ENCODE data around the gene ERV3-1.
"Not testable (repeated sequence)": the region's sequence is repeated elsewhere in the genome, so short reads cannot be mapped to it uniquely, and the experiment has no call there.

Gene ERV3-1

GRCh38 chr7:65001291-65001814 lies 5.1 kb downstream of the ERV3-1 start:
- no peak for DNase-seq (ENCODE audit: low read depth in 2 of 2)

- DNase-seq (ENCODE audit: low read depth in 2 of 2): no peak
Measured at GRCh38 chr7:64999165-65000004, 7.1 kb downstream of the ERV3-1 start.

GRCh38 chr7:64998865-64999164 lies 7.7 kb downstream of the ERV3-1 start:
- no peak for DNase-seq (ENCODE audit: low read depth in 2 of 2)

GRCh38 chr7:64997927-64998391 lies 8.5 kb downstream of the ERV3-1 start:
- DNase-seq (ENCODE audit: low read depth in 2 of 2): no peak

GRCh38 chr7:64997164-64997908 lies 9.2 kb downstream of the ERV3-1 start:
- no peak for DNase-seq (ENCODE audit: low read depth in 2 of 2)

- no peak for DNase-seq (ENCODE audit: low read depth in 2 of 2)
Measured at GRCh38 chr7:64996305-64996704, 10.2 kb downstream of the ERV3-1 start.

GRCh38 chr7:64993901-64994300 lies 12.6 kb downstream of the ERV3-1 start:
- DNase-seq (ENCODE audit: low read depth in 2 of 2): no peak

GRCh38 chr7:64992971-64993370 lies 13.5 kb downstream of the ERV3-1 start:
- DNase-seq (ENCODE audit: low read depth in 2 of 2): no peak

- no peak for DNase-seq (ENCODE audit: low read depth in 2 of 2)
Measured at GRCh38 chr7:64990936-64991335, 15.6 kb downstream of the ERV3-1 start, which contains the start of gene ZNF117. Gene ZNF117 (minus strand): TSS chr7:64991036.

- DNase-seq (ENCODE audit: low read depth in 2 of 2): no peak
Measured at GRCh38 chr7:64990216-64990615, 16.3 kb downstream of the ERV3-1 start.

GRCh38 chr7:64978497-64979203 lies 27.8 kb downstream of the ERV3-1 start:
- no peak for DNase-seq (ENCODE audit: low read depth in 2 of 2)

- no peak for DNase-seq (ENCODE audit: low read depth in 2 of 2)
Measured at GRCh38 chr7:64965594-64965993, 40.9 kb downstream of the ERV3-1 start.

GRCh38 chr7:64959072-64959747 lies 47.3 kb downstream of the ERV3-1 start:
- no peak for DNase-seq (ENCODE audit: low read depth in 2 of 2)

GRCh38 chr7:64951250-64951848 lies 55.1 kb downstream of the ERV3-1 start:
- peak; percentile 4 to 5 for DNase-seq (ENCODE audit: low read depth in 2 of 2)

- DNase-seq (ENCODE audit: low read depth in 2 of 2): not testable (repeated sequence)
Measured at GRCh38 chr7:64950673-64951072, 55.8 kb downstream of the ERV3-1 start.

- not testable (repeated sequence) for DNase-seq (ENCODE audit: low read depth in 2 of 2)
Measured at GRCh38 chr7:64948774-64949173, 57.7 kb downstream of the ERV3-1 start.

GRCh38 chr7:64947252-64948000 lies 59.1 kb downstream of the ERV3-1 start:
- DNase-seq (ENCODE audit: low read depth in 2 of 2): no peak

GRCh38 chr7:64946772-64947171 lies 59.7 kb downstream of the ERV3-1 start:
- DNase-seq (ENCODE audit: low read depth in 2 of 2): no peak

GRCh38 chr7:64945503-64946175 lies 60.8 kb downstream of the ERV3-1 start:
- DNase-seq (ENCODE audit: low read depth in 2 of 2): no peak

Data from fibroblast of skin of left biceps (primary cell).